Mammary epithelial cell (primary cell): ENCODE data around the gene COQ8B.

Experiments used
- CTCF ChIP-seq, 2 donors: IDR thresholded peaks in 1 of 2; conservative IDR thresholded peaks in 1 of 2; 2 replicates each; pipeline ENCODE4 v1.5.1; 2011 to 2012; ENCODE audit warnings: inconsistent platforms in 2 of 2, low read length in 2 of 2, mild to moderate bottlenecking in 2 of 2, control low read depth in 1 of 2, low read depth in 1 of 2; ENCODE audit not compliant: insufficient read depth in 1 of 2; ENCODE audit errors: extremely low read depth in 1 of 2
- EZH2 ChIP-seq: IDR thresholded peaks from 2 replicates; pipeline ENCODE4 v1.6.1; 2012; ENCODE audit warnings: low read length, inconsistent platforms, borderline replicate concordance

DNA sequence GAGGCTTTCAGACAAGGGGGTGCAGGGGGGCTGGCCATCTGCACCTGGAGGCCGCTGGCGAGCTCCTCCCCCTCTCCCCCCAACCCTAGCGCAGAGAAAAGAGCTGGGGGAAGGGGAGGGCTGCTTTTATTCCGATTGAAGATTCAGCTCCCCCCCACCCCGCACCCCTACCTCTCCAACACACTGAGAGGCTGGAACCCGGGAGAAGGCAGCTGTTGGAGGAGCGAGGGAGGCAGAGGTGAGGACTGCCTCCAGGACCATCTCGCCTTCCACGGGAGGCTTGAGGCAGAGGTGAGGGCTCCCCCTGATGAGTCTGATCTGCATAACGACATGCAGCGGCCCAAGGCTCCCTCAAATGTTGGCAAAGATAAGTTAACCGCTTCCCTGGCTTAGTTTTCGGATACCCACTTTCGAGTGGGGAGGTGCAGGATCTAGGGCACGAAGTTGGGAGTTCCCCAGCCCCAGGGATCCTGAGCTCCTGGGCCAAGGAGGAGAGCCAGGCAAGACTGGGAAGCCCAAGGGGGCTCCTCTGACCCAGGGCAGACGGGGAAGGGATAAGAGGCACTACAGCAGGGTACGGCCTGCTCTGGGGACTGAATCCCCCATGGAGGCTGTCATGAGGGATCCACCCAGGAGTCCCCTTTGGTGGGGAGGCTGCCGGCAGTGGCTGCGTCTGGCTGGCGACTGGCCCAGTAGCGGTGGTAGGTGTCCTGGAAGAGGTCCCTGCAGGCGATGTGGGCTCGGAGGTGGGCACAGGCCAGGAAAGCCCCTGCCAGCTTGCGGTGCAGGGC is 25.1 kb downstream of the COQ8B start:
- TF ChIP-seq CTCF (conservative IDR thresholded peaks at IDR 0.05 in 1 of 2, IDR thresholded peaks at IDR 0.05 in 1 of 2; ENCODE audit: extremely low read depth in 1 of 2, insufficient read depth in 1 of 2, low read depth in 1 of 2, low read length in 2 of 2) (no peak), EZH2 (no peak)
